ENCODE measurements around the gene FBXO21. TPM values are rescaled to one million over a fixed set of nuclear protein-coding genes. Genes with fewer than 3 reads are reported as not detected.

Gene FBXO21
- total and polyA plus RNA-seq, 2 of the 4 experiments (the other 2 are of a cell fraction): 43.6 to 56.6 TPM

DNA sequence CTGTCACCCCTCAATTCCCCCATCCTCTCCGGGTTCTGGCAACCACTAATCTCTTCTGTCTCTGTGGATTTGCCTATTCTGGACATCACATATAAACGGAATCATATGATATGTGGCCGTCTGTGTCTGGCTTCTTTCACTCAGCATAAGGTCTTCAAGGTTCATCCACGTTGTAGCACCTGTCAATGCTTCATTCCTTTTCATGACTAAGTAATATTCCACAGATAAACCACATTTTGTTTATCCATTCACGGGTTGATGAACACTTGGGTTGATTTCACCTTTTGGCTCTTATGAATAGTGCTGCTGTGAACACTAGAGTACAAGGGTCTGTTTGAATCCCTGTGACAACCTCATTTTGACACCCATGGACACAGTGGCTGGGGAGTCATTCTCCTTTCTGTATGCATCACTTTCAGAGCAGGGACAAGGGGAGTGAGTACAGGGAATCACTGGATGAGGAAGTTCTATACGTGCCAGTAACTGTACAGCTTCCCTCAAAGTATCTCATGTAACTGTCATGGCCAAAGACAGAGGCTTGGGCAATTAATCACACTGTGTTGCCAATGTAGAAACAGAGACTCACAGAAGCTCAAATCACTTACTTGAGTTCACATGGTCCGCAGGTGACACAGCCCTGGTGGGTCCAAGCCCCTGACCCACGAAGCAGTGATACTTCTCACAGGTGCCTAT, 80.2 kb downstream of the FBXO21 start:
- no peaks in the 10 kb centered on the region for H3K4me1 ChIP-seq (ENCODE audit: control insufficient read depth, insufficient read depth, low read length)
- no peak overlapping the region for H4K5ac ChIP-seq (ENCODE audit: low read depth, low read length)
- H3K27me3 ChIP-seq (ENCODE audit: control insufficient read depth, insufficient read depth, low read length): peaks cover 25% of the 10 kb centered on the region; the same call in 1 of the 2 replicates
- no peak overlapping the region for H3K23ac ChIP-seq (ENCODE audit: low read depth, low read length)
- no peak for ATAC-seq (ENCODE audit: low read depth)
- dilution Hi-C loops (cut with HindIII; ENCODE audit: low sequenced_read_pairs, unreplicated experiment) (no loop called here), intact Hi-C loops (cut with micrococcal nuclease) (no loop called here), in situ Hi-C loops (cut with MboI; ENCODE audit: low sequenced_read_pairs) (no loop called here)
- no peak for DNase-seq
- no peak overlapping the region for H3K4me2 ChIP-seq (ENCODE audit: low read depth, low read length)
- no peaks in the 10 kb centered on the region for H3K9me1 ChIP-seq (ENCODE audit: insufficient read depth, low read length)
- no peak overlapping the region for H2BK120ac ChIP-seq (ENCODE audit: low read depth, low read length)
- H3K27ac ChIP-seq (ENCODE audit: insufficient read depth, low read length): no peak overlapping the region
- no peaks in the 10 kb centered on the region for H3K9me3 ChIP-seq (ENCODE audit: control insufficient read depth, insufficient read depth, low read length)
- TF ChIP-seq POLR2A (IDR thresholded peaks at IDR 0.05; ENCODE audit: low read depth, low read length) (no peak), RFX5 (IDR thresholded peaks at IDR 0.05; ENCODE audit: low read depth, low read length) (no peak), MXI1 (IDR thresholded peaks at IDR 0.05; ENCODE audit: borderline replicate concordance, low read depth, low read length) (no peak), RAD21 (IDR thresholded peaks at IDR 0.05; ENCODE audit: low read length) (no peak), CHD1 (IDR thresholded peaks at IDR 0.05; ENCODE audit: low read depth, low read length) (no peak), RCOR1 (IDR thresholded peaks at IDR 0.05; ENCODE audit: insufficient replicate concordance, low read length) (no peak), CEBPB (IDR thresholded peaks at IDR 0.05; ENCODE audit: low read depth, low read length) (no peak), MAFK (IDR thresholded peaks at IDR 0.05; ENCODE audit: low read depth, low read length) (no peak), BHLHE40 (IDR thresholded peaks at IDR 0.05; ENCODE audit: low read depth, low read length) (no peak)
- TF ChIP-seq, protein P1, sequence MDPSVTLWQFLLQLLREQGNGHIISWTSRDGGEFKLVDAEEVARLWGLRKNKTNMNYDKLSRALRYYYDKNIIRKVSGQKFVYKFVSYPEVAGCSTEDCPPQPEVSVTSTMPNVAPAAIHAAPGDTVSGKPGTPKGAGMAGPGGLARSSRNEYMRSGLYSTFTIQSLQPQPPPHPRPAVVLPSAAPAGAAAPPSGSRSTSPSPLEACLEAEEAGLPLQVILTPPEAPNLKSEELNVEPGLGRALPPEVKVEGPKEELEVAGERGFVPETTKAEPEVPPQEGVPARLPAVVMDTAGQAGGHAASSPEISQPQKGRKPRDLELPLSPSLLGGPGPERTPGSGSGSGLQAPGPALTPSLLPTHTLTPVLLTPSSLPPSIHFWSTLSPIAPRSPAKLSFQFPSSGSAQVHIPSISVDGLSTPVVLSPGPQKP (IDR thresholded peaks at IDR 0.05; ENCODE audit: borderline replicate concordance, low read depth, low read length): no peak
- TF ChIP-seq, protein P2, sequence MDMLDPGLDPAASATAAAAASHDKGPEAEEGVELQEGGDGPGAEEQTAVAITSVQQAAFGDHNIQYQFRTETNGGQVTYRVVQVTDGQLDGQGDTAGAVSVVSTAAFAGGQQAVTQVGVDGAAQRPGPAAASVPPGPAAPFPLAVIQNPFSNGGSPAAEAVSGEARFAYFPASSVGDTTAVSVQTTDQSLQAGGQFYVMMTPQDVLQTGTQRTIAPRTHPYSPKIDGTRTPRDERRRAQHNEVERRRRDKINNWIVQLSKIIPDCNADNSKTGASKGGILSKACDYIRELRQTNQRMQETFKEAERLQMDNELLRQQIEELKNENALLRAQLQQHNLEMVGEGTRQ (IDR thresholded peaks at IDR 0.05; ENCODE audit: low read depth, low read length): no peak
- TF ChIP-seq, protein P3, sequence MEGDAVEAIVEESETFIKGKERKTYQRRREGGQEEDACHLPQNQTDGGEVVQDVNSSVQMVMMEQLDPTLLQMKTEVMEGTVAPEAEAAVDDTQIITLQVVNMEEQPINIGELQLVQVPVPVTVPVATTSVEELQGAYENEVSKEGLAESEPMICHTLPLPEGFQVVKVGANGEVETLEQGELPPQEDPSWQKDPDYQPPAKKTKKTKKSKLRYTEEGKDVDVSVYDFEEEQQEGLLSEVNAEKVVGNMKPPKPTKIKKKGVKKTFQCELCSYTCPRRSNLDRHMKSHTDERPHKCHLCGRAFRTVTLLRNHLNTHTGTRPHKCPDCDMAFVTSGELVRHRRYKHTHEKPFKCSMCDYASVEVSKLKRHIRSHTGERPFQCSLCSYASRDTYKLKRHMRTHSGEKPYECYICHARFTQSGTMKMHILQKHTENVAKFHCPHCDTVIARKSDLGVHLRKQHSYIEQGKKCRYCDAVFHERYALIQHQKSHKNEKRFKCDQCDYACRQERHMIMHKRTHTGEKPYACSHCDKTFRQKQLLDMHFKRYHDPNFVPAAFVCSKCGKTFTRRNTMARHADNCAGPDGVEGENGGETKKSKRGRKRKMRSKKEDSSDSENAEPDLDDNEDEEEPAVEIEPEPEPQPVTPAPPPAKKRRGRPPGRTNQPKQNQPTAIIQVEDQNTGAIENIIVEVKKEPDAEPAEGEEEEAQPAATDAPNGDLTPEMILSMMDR (conservative IDR thresholded peaks at IDR 0.05; ENCODE audit: low read depth, low read length): no peak
- no peaks in the 10 kb centered on the region for H3K79me1 ChIP-seq (ENCODE audit: low read depth in 1 of 2, low read length in 2 of 2)
- H3K18ac ChIP-seq (ENCODE audit: low read depth, low read length): no peak overlapping the region
- no peak overlapping the region for H3K56ac ChIP-seq (ENCODE audit: extremely low read depth, insufficient read depth, low read length)
- no peaks in the 10 kb centered on the region for H3K36me3 ChIP-seq (ENCODE audit: control insufficient read depth, insufficient read depth, low read length)
- no peak overlapping the region for H3K4ac ChIP-seq (ENCODE audit: low read depth, low read length)
- no peak overlapping the region for H4K8ac ChIP-seq (ENCODE audit: low read depth in 2 of 2, low read length in 2 of 2)
- no peak overlapping the region for H2AK9ac ChIP-seq (replicated peaks; ENCODE audit: low read depth, low read length, poor library complexity)
- no peak overlapping the region for H2BK15ac ChIP-seq (ENCODE audit: low read depth, low read length)
- H2BK20ac ChIP-seq (ENCODE audit: low read depth, low read length): no peak overlapping the region
- no TSS peak for BruUV-seq (replicated peaks)
- H3K4me3 ChIP-seq (ENCODE audit: insufficient read depth, low read depth, low read length): no peak overlapping the region
- no peak overlapping the region for H2AK5ac ChIP-seq (ENCODE audit: low read depth, low read length)
- 57% methylated on average over 3 of the region's 8 CpGs; no CpG with 5 or more reads in 1 of the 2 experiments for WGBS, 2 experiments (ENCODE audit: extremely low coverage in 2 of 2, insufficient read length in 1 of 2)
- H2AFZ ChIP-seq (replicated peaks; ENCODE audit: low read length, poor library complexity): no peak overlapping the region
- no peak overlapping the region for H2BK5ac ChIP-seq (ENCODE audit: low read depth, low read length, poor library complexity, severe bottlenecking)
- CTCF ChIA-PET: no interaction called here
- H4K91ac ChIP-seq (ENCODE audit: insufficient read depth, low read depth, low read length): no peak overlapping the region
- no peak overlapping the region for H3K9ac ChIP-seq (ENCODE audit: low read depth, low read length)
- POLR2A ChIA-PET (ENCODE audit: unreplicated experiment): no interaction called here
- H3K14ac ChIP-seq (replicated peaks; ENCODE audit: low read depth, low read length): no peak overlapping the region
- H4K20me1 ChIP-seq (ENCODE audit: insufficient read depth, low read length): no peaks in the 10 kb centered on the region
